PC-9 (cell line): ENCODE measurements around the gene KCTD21.

ENCODE experiments used
- EZH2 ChIP-seq: fragments of 200-600 bp; sonication (generic); IDR thresholded peaks from 2 replicates; pipeline ENCODE4 v1.8.0; 2017; ENCODE audit warnings: antibody characterized with exemption, low read depth
- TF ChIP-seq, protein P1 (sequence below): fragments of 200-600 bp; sonication (generic); conservative IDR thresholded peaks from 2 replicates; pipeline ENCODE4 v1.6.1; 2017; ENCODE audit warnings: mixed run types, antibody characterized with exemption, mild to moderate bottlenecking, moderate library complexity

DNA sequence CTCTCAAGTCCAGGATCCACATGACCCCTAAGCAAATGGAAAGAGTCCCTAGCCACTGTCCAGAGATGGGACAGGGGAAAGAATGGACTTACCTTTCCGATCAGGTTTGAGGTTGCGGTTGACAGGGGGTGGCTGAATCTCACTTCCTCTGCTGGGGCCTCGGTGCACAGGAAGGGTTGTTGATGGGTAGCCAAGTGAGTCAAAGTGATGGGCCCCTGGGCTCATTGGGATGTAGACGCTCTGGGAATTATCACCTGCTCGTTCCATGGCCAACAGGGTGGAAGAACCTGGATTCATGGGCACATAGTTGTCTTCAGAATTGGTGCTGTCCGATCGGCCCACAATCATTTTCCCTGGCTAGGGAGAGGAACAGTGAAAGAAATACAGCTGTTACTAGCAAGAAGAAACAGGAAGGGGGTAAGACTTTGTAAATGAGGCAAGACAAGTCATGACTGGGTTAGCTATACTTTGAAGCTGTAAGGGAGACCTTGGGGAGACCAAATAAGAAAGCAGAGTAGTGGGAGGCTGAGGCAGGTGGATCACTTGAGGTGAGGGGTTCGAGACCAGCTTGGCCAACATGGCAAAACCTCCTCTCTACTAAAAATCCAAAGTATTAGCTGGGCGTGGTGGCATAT, 35.0 kb upstream of the KCTD21 start:
- TF ChIP-seq, protein P1, sequence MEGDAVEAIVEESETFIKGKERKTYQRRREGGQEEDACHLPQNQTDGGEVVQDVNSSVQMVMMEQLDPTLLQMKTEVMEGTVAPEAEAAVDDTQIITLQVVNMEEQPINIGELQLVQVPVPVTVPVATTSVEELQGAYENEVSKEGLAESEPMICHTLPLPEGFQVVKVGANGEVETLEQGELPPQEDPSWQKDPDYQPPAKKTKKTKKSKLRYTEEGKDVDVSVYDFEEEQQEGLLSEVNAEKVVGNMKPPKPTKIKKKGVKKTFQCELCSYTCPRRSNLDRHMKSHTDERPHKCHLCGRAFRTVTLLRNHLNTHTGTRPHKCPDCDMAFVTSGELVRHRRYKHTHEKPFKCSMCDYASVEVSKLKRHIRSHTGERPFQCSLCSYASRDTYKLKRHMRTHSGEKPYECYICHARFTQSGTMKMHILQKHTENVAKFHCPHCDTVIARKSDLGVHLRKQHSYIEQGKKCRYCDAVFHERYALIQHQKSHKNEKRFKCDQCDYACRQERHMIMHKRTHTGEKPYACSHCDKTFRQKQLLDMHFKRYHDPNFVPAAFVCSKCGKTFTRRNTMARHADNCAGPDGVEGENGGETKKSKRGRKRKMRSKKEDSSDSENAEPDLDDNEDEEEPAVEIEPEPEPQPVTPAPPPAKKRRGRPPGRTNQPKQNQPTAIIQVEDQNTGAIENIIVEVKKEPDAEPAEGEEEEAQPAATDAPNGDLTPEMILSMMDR = no peak
- TF ChIP-seq EZH2 = no peak
